CD4-positive, alpha-beta T cell treated with Interleukin-6 at 100 ng/mL for 8 hours (primary cell): Measurements from ENCODE around the gene TBX15.

Experiments used
- DNase-seq: peaks from one replicate; pipeline ENCODE4 v3.0.0-alpha.2; 2020; ENCODE audit warnings: mixed read lengths, low spot score

The TBX15 gene

DNA sequence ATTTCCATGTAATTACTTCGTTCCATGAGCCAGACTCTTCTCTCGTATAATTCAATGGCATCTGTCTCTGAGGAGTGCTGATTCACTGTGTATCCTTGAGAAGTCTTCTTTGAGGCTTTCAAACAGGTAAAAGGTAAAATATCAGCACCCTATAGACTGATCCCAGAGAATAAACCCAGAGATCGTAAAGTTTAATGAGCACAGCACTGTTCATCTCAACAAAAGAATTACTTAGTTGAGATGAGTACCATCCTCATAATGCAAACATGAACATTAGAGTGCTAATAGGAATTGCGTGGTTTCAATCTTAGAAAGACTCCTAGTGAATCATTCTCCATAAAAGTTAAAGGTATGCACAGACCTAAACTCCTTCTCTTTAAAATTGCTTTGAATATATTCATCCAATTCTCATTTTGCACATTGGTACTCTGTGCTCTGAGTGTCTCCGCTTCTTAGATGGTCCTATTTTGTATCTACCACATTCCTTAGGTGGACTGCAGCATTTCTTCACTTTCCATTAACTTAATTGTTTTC is 97.2 kb downstream of the TBX15 start:
- DNase-seq = no peak

- DNase-seq = no peak
Measured at GRCh38 chr1:118884946-118885345, 103.2 kb downstream of the TBX15 start.

DNA sequence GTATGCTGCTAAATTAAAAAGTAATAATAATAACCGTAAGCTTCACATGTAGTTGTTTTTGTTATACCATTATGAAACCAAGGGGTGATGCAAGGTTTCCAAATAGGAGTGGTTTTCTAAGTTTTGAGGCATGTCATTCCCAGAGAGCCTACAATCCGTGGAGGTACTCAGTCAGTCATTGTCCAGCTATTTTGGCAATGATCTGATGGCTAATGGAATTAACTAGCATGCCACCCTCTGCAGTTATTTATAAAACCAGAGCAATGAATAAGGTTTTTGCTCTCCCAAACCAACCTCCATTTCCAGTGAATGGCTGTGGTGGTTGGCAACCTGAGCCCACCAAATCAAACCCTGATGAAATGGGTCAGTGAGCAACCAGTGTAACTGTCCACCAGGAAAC is 106.4 kb downstream of the TBX15 start:
- no peak for DNase-seq

DNA sequence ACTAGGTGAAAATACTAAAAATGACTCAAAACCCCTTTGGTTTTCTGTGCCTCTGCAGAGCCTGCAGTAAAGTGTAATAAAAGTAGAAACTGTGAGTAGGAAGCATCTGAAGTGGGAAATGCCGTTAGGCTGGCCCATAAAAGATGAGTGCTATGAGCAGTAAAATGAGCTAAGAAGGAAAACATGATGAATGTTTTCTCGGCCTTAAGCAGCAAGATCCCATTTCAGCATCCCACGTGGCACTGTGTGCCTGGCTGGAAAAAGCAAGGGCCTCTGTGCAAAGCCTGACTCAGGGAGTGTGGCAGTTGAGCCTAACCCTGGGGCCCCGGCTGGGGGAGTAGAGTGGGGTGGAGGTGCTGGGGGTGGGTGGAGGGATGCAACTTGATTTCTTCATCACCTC is 109.5 kb downstream of the TBX15 start:
- DNase-seq = no peak

DNA sequence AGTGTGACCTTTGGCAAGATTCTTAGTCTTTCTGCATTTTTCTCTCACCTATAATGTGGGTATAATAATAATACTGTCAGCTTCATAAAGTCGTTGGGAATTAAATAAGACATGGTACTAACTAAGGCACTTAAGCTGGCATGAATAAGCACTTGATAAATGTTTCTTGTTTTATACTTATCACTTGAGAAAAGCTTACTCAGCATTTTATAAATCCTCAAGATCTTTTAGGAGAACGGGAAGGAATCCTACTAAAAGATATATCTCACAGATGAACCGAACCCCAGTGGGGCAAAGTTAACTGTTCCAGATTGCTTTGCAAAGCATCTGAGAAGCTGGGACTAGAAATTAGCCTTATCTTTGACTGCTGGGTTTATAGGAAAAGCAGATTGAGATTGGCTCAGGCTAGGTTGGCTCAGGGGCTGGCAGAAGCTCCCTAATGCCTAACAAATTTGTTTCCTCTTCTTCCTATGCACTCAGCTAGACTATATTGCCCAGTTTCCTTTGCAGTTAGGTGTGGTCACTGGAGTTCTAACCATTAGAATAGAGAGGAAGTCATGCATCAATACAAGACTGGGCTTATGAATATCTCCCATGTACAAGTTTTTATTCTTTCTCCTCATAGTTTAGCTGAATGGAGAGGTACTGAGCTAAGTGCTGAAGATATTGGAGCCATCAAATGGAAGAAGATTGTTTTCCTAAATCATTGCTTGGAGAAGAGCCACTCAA is 110.3 kb downstream of the TBX15 start:
- DNase-seq = no peak

DNA sequence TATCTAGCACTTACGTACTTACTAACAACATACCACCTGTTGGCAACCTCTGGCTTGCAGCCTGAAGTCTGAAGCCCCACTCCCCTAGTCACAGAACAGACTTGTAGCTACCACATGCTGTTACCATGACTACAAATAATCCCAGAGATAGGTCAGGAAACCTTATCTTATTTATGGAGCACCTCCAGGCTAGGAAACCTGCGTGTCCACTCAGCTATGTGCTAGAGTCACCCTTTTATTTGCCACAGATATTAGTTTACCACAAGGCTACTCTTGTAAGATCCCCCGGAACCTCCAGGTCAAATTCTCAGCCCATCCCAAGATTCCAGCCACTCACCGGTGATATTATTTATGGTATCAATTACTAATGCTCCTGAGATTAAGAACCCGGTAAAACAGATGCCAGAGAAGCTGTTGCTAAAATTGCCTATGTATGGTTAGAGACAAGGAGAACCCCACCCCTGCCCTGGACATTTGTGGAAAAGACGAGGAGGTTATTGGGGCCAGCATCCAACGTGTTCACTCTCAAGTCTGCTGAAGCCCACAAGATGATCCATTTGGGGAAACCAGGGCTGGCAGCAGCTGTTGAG is 116.5 kb downstream of the TBX15 start:
- DNase-seq = no peak

DNA sequence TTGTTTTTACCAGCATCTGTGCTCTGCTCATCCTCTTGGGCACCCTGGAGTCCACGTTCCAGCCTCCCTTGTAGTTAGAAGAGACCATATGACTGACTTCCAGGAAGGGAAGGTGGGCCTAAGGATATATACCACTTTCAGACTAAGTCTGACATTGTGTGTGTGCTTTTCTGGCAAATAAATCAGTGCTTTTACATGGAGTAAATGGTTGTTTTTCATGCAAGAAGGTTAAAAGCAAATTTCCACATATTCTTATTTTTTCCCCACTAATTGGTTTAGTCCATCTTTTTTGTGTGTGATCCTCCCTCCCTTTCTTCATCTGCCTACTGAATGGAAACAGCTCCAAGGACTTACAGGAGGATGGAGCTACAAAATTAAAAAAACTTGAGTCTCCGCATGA is 119.8 kb downstream of the TBX15 start:
- no peak for DNase-seq

- no peak for DNase-seq
Measured at GRCh38 chr1:118866330-118866729, 121.8 kb downstream of the TBX15 start.

DNA sequence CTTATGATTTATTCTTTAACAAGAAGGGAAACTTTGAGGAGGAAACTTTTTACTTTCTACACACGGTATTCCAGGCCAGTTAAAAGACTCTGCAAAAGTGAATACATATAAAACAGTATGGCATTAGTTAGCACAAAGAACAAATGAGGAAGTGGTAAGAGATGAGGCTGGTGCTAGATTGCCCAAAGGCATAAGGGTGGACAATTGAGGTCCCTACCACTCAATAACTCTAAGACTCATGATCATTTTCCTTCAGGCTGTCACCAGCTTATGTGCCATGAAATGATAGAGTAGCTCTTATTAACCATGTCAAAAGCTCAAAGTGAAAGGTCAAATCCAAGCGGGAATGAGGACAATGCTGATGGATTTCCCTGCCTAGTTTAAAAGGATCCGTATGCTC is 124.5 kb downstream of the TBX15 start:
- DNase-seq = no peak

DNA sequence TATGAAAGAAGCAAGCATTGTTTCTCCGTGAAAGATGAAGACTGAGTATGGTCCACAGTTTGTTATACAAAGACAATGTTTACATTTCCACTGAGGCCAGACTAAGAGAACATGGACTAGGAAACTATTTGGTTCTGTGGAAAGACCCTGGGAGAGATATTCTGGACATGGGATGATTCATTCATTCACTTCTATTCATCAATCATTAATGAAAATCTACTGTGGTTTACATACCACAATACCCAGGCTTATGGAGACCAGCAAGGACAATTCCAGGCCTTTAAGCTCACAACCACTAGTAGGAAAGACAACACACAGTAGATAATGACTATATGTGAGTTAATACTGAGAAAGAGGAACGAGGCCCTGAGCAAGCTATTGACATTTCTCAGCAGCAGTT is 125.4 kb downstream of the TBX15 start:
- no peak for DNase-seq

DNA sequence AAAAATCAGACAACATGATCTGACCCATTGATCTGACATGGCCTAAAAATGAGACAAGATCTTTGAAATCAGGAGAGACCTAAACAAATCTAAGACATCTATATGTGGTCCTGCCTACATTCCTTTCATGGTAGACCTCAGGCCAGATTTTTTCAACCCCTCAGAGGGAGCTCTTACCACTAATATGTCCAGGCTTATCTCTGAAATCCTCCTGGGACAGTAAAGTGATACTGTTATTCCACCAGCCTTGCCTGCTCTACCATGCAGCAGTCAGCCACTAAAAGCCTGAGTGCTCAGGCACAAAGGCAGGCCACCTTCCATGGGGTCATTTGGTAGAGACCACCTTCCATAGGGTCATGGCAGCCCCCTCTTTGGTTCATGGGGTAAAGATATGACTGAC is 126.9 kb downstream of the TBX15 start:
- no peak for DNase-seq

GRCh38 chr1:118859999-118860398 is 128.1 kb downstream of the TBX15 start:
- no peak for DNase-seq

GRCh38 chr1:118846443-118846842 is 141.7 kb downstream of the TBX15 start:
- no peak for DNase-seq

- DNase-seq = no peak
Measured at GRCh38 chr1:118842452-118843201, 145.5 kb downstream of the TBX15 start.

DNA sequence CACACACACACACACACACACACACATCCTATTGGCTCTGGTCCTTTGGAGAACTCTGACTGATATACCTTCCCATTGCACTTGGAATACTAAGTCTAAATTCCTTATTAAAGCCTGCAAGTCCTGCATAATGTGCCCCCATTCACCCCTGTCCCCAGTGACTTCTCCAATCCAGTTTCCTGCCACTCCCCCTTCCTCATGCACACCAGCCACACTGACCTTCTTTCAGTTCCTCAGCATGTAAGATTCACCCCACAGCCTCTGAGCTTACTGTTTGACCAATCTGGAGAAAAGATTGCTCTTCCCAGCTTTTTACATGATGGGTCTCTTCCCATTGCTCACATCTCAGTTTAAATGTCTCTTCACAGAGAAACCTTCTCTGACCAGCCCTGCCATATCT is 146.6 kb downstream of the TBX15 start:
- no peak for DNase-seq
